Right lung (tissue), 10 donors: ENCODE measurements around the gene IL1RN. TPM values are rescaled to one million over a fixed set of nuclear protein-coding genes. Genes with fewer than 3 reads are reported as not detected.
A peak's percentile ranks its signal among the peaks of the same experiment; 100 is the strongest.
"Not testable (repeated sequence)": the region's sequence is repeated elsewhere in the genome, so short reads cannot be mapped to it uniquely, and the experiment has no call there.

Experiments used
- DNase-seq, 2 donors: peaks; one replicate each; pipeline ENCODE4 v3.0.0-alpha.2; 2013
- long read RNA-seq, 8 donors: transcript quantifications; one replicate each; lab custom pipeline, GENCODE V29; 2026
- polyA plus RNA-seq, 5 donors: library from polyadenylated mRNA; unstranded; fragments of 120-200 nt; gene quantifications; one replicate each; pipeline versions ENCODE4 v1.2.1 to v1.2.3, GENCODE V29; 2013; ENCODE audit warnings: inconsistent platforms in 1 of 5, low replicate concordance in 1 of 5; ENCODE audit not compliant: insufficient read length in 5 of 5, insufficient read depth in 1 of 5

IL1RN gene
- 1 to 10 TPM in 3 of 5 donors, under 1 TPM in 2; 0.21 to 1.5 (median 1.2) TPM for polyA plus RNA-seq
- long read RNA-seq, donor 1, result 0 reads
- long read RNA-seq, donor 2, result 0 reads
- long read RNA-seq, donor 3, result 0 reads
- long read RNA-seq, donor 4, result 0 reads
- long read RNA-seq, donor 5, result 0 reads
- long read RNA-seq, donor 6, partial matches to known transcripts, result 0 of 1 reads
- long read RNA-seq, donor 6, other reads (novel, unspliced or antisense), result 0 of 1 reads
- long read RNA-seq, donor 7, partial matches to known transcripts, result 0 of 1 reads
- long read RNA-seq, donor 7, other reads (novel, unspliced or antisense), result 0 of 1 reads
- long read RNA-seq, donor 8, result 0 reads

DNA sequence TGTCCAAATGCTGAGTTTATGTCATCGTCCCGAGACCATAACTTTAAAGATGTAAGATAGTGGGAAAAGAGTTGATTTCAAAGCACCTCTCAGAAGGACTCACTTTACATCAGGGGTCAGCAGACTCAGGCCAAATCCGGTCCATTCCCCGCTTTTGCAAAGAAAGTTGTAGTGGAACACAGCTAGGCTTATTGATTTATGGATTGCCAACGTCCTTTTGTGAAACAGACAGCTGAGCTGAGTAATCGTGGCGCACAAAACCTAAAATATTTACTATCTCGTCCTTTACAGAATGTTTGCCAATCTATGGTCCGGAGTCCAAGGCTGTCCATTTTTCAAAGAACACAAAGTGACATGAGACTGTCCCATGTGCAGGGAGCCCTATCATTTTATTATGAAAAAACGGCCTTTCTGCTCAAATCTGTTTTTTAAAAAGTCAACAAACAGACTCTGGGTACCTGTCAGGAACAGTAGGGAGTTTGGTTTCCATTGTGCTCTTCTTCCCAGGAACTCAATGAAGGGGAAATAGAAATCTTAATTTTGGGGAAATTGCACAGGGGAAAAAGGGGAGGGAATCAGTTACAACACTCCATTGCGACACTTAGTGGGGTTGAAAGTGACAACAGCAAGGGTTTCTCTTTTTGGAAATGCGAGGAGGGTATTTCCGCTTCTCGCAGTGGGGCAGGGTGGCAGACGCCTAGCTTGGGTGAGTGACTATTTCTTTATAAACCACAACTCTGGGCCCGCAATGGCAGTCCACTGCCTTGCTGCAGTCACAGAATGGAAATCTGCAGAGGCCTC, at the start of gene IL1RN:
IL1RN (plus strand) TSS at position 754 of the 801 bp plus-strand sequence; CDS start at position 781, 27 bp downstream.
- no peak for DNase-seq

- DNase-seq, result no peak
These were observed 49.5 kb upstream of the IL1RN start for GRCh38 chr2:113077921-113078320.

GRCh38 chr2:113078350-113078839, 49.0 kb upstream of the IL1RN start:
- peak in 1 of 2 donors; percentile 40 for DNase-seq

DNA sequence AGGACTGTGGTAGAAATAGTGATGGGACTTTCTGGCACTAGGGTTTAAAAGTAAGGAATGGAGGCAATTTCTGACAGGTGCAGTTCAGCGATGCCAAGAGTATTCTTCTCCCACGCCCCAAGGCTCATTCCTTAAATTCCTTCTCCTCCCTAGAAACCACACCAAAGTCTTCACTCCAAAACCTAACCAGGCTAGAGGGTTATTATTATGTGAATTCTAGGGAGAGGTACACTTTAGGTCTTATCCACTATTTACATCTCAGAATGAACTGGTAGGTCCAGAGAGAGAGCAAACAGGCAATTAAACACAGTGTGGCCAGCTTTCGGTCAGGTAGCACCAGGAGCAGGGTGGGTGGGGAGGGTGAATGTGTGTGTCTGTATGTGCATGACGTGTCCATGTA, 48.3 kb upstream of the IL1RN start:
- no peak for DNase-seq

DNA sequence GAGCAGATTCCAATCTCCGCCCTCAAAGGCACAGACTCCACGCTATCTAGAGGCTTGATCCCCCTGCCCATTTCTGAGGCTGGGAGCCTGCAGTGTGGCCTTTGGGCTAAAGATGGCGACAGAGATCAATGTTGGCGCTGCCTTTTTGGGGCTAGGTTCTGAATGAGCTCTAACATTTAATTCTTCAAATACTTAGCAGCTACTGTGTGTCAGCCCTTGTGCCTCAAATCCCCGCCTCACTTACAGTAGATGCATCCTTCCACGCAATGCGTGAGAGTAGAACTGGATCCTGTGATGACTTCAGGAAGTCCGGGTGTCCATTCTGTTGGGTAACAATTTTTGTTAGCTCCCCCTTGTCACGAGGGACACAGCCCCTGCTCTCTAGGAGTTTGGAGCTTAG, 47.3 kb upstream of the IL1RN start:
- DNase-seq, result no peak

DNA sequence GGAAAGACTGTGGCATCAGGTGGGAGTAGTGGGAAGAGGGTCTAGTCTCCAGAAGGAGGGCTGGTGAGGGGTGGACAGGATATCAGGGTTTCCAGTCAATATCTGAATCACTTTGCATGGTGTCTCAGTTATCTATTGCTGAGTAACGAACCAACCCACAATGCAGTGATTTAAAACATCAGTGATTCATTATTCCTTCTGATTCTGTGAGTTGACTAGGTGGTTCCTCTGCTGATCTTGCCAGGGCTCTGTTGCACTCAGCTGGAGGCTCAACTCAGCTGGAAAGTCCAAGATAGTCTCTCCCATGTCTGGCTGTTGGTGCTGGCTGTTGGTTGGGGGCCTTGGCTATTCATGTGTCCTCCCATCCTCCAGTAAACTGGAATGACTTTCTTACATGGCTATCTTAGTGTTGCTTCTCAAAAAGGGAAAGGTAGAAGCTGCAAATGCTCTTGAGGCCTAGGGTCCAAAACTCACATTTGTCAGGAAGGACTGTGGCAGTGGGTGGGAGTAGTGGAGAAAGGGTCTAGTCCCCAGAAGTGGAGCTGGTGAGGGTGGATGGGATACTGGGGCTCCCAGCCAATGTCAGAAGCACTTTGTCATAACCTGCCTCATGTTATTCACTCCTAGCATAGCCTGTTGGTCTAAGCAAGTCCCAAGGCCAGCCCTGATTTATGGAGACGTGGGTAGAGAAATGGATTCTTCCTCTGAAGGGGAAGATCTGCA, 45.7 kb upstream of the IL1RN start:
- DNase-seq, result no peak

DNA sequence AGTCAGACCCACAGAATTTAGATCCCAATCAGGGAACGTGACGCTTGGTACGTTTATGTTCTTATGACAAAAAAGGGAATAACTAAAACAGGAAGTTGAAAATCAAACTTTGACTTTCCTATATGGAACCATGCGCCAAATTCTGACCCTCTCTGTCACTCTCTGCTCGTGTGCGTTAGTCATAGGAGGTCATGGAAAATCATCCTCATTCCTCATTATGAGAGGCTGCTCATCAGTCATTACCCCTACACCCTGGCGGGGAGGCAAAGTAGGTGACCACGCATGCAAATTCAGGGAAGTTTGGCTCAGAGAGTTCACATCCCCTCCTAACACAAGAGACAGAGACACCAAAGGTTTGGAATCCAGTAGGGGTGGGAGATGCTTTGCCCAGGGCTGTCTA, 44.1 kb upstream of the IL1RN start:
- no peak for DNase-seq

DNA sequence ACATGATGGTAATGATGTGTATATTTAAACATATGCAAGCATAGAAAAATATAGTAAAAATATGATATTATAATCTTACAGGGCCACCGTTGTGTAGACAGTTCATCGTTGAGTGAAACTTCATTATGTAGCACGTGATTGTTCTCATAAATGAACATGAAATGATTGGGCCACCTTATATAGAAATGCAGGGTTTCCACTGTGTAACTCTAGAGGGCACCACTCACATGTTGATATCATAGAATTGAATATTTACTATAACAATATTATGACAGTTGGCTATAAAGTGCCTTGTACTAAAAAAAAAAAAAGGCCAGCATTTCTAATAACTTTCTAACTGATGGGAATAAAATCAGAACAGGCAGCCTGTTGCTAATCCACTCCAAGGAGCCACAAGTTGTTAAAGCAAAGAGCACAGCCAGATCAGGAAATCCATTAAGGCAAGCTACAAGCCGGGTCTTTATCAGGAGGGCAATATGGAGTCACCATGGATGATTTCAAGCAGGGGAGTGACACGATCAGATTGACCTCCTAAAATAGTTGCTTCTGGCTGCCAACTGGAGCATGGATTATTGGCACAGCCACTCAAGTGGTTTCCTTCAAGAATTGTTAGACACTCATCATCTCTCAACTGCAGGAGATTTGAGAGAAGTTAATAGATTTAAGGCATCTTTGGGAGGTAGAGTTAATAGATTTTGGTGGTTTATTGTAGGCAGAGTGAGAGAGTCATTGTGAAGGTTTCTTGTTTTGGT, 43.0 kb upstream of the IL1RN start:
- no peak for DNase-seq

DNA sequence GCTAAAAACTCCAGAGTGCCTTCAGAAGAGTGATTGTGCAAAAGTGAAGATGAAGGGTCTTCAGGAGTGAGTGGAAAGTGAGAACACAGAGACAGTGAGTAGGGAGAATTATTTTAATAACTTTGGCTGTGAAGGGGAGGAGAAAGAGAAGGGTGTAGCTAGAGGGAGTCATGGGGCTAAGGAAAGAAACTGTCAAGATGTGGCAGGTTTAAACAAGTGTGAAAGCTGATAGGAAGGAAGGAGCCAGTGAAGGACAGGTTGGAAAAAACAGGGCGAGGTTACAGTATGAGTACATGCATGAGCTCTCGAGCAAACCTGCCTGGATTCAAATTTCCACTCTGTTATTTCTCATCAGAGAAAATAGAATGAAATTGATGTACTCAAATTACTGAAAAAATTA, 41.9 kb upstream of the IL1RN start:
- DNase-seq, result no peak

DNA sequence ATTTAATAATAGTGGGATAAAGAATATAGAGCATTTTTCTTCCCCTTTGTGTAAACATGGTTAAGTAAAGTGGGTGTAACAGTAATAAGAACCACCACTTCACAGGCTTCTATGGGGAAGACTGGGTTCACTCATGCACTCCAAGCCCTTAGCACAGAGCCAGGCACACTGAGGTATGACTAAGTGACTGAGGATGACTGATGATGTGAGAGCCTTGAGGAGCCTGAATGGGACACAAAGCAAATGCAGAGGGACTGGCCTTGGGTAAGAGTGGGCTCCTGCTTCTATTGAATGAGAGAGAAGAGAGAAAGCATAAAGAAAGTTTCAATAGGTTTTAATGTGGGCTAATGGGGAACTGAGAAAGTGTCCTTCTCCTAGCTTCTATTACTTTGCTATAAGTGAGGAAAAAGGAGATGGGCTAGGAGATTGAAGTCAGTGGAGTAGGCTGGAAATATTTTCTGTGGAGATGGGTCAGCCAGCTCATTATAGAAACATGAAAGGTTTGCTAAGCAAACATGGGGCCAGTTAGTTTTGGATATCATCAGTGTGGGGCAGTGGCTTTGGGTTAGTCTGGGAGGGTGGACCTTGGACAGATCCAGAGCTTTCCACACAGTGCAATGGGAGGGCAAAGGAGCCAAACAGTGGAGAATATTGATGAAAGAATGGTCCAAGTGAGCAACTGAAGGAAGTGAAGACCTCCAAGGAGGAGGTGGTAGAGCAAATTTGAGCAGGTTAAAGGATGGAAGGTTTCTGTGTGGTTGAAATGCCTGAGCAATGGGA, 39.0 kb upstream of the IL1RN start:
- no peak for DNase-seq

- no peak for DNase-seq
These were observed 37.5 kb upstream of the IL1RN start for GRCh38 chr2:113089916-113090315.

GRCh38 chr2:113091231-113091896, 36.0 kb upstream of the IL1RN start:
- no peak for DNase-seq

- DNase-seq, result no peak
These were observed 34.4 kb upstream of the IL1RN start for GRCh38 chr2:113092864-113093612.

DNA sequence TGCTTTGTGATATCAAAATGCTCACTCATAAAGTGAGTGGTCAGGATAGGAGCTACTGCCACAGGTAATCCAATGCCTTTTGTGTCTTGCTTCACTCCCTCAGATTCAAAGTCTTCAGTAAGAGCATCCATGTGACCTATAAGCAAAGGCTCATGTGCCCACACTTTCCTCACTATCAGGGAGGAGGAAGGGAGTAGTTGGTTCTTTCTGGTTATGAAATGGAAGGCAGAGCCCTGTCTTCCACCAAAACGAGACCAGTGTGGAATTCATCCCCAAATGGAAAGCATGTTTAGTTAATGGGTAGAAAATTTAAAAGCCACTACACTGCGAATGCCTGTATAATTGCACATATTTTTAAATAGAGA, 33.8 kb upstream of the IL1RN start:
- no peak for DNase-seq

DNA sequence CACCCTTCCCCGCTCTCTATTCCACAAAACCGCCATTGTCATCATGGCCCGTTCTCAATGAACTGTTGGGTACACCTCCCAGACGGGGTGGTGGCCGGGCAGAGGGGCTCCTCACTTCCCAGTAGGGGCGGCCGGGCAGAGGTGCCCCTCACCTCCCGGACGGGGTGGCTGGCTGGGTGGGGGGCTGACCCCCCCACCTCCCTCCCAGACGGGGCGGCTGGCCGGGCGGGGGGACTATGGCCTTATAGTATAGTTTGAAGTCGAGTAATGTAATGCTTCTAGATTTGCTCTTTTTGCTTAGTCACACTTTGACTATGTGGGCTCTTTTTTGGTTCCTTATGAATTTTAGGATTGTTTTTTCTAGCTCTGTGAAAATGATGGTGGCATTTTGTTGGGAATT, 31.1 kb upstream of the IL1RN start:
- not testable (repeated sequence) for DNase-seq

DNA sequence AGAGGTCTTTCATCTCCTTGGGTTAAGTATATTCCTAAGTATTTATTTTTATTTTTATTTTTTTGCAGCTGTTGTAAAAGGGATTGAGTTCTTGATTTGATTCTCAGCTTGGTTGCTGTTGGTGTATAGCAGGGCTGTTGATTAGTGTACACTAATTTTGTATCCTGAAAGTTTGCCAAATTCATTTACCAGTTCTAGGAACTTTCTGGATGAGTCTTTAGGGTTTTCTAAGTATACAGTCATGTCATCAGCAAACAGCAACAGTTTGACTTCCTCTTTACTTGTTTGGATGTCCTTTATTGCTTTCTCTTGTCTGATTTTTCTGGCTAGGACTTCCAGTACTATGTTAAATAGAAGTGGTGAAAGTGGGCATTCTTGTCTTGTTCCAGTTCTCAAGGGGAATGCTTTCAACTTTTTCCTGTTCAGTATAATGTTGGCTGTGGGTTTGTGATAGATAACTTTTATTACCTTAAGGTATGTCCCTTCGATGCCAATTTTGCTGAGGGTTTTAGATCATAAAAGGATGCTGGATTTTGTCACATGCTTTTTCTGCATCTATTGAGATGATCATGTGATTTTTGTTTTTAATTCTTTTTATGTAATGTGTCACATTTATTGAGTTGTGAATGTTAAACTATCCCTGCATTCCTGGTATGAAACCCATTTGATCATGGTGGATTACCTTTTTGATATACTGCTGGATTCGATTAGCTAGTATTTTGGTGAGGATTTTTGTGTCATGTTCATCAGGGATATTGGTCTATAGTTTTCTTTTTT, 30.4 kb upstream of the IL1RN start:
- not testable (repeated sequence) for DNase-seq

DNA sequence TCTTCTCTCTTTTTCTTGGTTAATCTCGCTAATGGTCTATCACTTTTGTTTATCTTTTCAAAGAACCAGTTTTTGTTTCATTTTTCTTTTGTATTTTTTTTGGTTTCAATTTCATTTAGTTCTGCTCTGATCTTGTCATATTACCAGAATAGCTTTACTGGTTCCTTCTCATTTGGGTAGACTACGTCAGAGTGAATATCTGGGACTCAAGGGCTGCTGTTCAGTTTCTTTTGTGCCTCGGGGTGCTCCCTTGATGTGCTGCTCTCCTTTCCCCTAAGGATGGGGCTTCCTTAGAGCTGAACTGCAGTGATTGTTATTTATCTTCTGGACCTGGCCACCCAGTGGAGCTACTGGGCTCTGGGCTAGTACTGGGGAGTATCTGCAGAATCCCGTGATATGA, 29.4 kb upstream of the IL1RN start:
- DNase-seq, result no peak

- DNase-seq, result no peak
These were observed 28.9 kb upstream of the IL1RN start for GRCh38 chr2:113098532-113098931.

DNA sequence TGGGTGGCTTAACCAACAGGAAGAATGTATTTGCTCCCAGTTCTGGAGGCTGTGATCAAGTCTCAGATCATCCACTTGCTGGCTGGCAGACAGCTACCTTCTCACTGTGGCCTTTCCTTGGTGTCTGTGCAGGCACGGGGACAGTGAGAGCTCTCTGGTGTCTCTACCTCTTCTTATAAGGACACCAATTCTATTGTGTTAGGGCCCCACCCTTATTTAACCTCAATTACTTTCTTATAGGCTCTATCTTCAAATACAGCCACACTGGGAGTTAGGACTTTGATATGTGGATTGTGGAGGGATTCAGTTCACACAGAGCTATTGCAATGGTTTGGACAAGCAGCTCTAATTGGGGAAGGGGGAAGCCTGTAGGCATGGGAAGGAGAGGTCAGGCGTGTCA, 25.3 kb upstream of the IL1RN start:
- DNase-seq, result no peak
